Heart left ventricle (tissue), 13 donors: ENCODE data around the gene SPOCK2.

Source experiments
- POLR2A ChIP-seq, 2 donors: fragments of 450-650 bp; IDR thresholded peaks; one replicate each; pipeline ENCODE4 v1.6.1; 2017; ENCODE audit warnings: antibody characterized with exemption in 2 of 2, mild to moderate bottlenecking in 2 of 2, moderate library complexity in 2 of 2
- TF ChIP-seq, protein P1 (sequence below), 12 donors: fragments of 200-600 bp; sonication (generic) in 4 of 12; IDR thresholded peaks; one replicate each; pipeline versions ENCODE4 v1.5.0 to v1.8.0; 2018 to 2022; ENCODE audit warnings: antibody characterized with exemption in 12 of 12, mild to moderate bottlenecking in 5 of 12
- donor health status: ischemic (EF 13 %, LVEDD 7.1; RV severe dilation, severe dysfunction).
- donor health status: DM: no; HTN: yes; CAD: no.
- donor health status: DM: no; HTN: no; CAD: no.
- donor health status: ischemic (EF 25% LVEDD 6.9; RV normal size, moderate dysfunction).
- donor health status: ischemic (EF 25% LVEDD 5.7; RV mildly dilated, moderate dysfunction).
- donor health status: ischemic (EF 35%, LVEDD 5.7; RV mildly dilated, moderate dysfunction).
- donor health status: nonischemic (EF 11% LVEDD 7.7; RV severe dilation, severe dysfunction).
- donor health status: DM: yes; HTN: yes; CAD: no.
- donor health status: PGD.
- donor health status: ischemic (EF 29% LVEDD 5.4; RV normal size, mild dysfunction).
- donor health status: nonischemic (EF 23%, LVEDD 6.1; RV moderate dilation, normal function).

DNA sequence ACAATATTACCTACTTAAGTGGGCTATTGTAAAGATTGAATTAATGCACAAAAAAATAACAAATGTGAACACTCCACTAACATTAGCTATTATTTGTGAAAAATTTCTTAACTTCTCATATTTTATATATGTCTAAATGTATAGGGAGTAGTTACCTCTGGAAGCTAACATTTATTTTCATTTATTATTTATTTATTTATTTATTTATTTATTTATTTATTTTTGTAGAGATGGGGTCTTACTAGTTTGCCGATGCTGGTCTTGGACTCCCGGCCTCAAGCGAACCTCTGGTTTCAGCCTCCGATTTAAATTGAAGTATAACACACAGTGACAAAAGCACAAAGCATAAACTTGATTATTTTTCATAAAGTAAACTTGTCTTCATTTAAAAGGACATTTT lies 5.1 kb upstream of the SPOCK2 start:
- no peak for TF ChIP-seq POLR2A (IDR thresholded peaks at IDR 0.05)
- TF ChIP-seq, protein P1, sequence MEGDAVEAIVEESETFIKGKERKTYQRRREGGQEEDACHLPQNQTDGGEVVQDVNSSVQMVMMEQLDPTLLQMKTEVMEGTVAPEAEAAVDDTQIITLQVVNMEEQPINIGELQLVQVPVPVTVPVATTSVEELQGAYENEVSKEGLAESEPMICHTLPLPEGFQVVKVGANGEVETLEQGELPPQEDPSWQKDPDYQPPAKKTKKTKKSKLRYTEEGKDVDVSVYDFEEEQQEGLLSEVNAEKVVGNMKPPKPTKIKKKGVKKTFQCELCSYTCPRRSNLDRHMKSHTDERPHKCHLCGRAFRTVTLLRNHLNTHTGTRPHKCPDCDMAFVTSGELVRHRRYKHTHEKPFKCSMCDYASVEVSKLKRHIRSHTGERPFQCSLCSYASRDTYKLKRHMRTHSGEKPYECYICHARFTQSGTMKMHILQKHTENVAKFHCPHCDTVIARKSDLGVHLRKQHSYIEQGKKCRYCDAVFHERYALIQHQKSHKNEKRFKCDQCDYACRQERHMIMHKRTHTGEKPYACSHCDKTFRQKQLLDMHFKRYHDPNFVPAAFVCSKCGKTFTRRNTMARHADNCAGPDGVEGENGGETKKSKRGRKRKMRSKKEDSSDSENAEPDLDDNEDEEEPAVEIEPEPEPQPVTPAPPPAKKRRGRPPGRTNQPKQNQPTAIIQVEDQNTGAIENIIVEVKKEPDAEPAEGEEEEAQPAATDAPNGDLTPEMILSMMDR (IDR thresholded peaks at IDR 0.05), result no peak
